HEK293T (cell line): ENCODE data around the gene RUNX3.

Source experiments
- ELF4 ChIP-seq: fragments of 450-650 bp; IDR thresholded peaks from 2 replicates; pipeline ENCODE4 v1.6.1; 2017; ENCODE audit warnings: antibody characterized with exemption
- FOXM1 ChIP-seq: fragments of 450-650 bp; IDR thresholded peaks from 2 replicates; pipeline ENCODE4 v1.6.1; 2017; ENCODE audit warnings: mild to moderate bottlenecking, borderline replicate concordance
- SP1 ChIP-seq: fragments of 450-650 bp; IDR thresholded peaks from 2 replicates; pipeline ENCODE4 v1.6.1; 2017

DNA sequence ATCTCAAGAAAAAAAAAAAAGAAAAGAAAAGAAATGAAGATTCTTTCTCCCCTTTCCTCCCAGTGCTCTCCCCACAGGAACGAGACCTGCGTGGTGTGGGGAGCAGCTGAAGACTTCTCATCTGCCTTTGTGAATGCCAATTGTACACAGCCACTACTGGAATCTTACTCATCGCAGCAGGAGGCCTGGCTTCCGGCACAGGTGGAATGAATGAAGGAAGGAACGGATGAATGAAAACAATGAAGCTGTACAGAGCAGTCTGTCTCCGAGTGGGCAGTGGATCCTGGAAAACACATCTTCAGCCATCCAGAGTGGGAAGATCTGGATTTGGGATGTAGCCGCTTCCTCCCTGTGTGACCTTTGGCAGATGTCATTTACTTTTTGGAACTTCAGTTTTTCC, 64.9 kb downstream of the RUNX3 start:
- no peak for TF ChIP-seq ELF4
- TF ChIP-seq FOXM1, result no peak
- TF ChIP-seq SP1, result no peak
